ENCODE data around the gene PDCD1. TPM values are rescaled to one million over a fixed set of nuclear protein-coding genes. Genes with fewer than 3 reads are reported as not detected.

Gene PDCD1
- total and polyA plus RNA-seq, 2 donors from 2014 or later = 0.49 to 1.6 TPM

DNA sequence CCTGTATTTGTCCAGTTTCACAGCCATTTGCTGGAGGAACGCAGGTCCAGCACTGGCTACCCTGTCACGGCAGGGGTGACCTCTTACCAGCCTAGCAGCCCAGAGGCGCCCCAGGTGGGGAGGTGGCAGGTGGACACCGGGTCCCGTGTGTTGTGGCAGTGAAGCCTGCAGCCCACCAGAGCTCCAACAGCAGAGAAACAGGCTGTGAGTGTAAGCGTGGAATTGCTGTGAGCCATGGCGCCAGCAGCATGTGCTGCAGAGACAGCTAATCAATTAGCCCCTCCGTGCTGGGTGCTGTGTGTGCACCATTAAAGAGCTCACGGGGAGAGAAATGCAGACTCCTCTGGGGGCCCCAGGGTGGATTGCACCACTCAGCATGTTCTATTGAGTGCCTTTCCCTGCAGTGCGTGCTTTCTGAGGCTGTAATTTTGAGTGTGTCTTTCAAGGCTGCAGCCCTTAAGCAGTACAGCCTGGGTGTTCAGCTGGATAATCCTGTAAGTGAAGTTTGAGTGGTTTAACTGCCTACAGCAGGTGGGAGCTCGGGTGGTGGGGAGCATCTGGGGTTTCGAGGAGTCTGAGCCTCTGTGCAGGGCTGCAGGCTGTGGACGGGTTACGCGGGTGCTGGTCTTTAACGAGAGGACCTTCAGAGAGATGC is 26.7 kb upstream of the PDCD1 start:
- TF ChIP-seq, protein P1, sequence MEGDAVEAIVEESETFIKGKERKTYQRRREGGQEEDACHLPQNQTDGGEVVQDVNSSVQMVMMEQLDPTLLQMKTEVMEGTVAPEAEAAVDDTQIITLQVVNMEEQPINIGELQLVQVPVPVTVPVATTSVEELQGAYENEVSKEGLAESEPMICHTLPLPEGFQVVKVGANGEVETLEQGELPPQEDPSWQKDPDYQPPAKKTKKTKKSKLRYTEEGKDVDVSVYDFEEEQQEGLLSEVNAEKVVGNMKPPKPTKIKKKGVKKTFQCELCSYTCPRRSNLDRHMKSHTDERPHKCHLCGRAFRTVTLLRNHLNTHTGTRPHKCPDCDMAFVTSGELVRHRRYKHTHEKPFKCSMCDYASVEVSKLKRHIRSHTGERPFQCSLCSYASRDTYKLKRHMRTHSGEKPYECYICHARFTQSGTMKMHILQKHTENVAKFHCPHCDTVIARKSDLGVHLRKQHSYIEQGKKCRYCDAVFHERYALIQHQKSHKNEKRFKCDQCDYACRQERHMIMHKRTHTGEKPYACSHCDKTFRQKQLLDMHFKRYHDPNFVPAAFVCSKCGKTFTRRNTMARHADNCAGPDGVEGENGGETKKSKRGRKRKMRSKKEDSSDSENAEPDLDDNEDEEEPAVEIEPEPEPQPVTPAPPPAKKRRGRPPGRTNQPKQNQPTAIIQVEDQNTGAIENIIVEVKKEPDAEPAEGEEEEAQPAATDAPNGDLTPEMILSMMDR (IDR thresholded peaks at IDR 0.05; ENCODE audit: borderline replicate concordance, extremely low read depth, insufficient read depth) = no peak
- H3K4me1 ChIP-seq (ENCODE audit: control insufficient read depth in 2 of 3, insufficient read depth in 2 of 3, low read depth in 1 of 3, low read length in 3 of 3) = peaks cover 0 to 13% (median 4%) of the 10 kb centered on the region in 3 donors
- no peak overlapping the region for H3K4me3 ChIP-seq (ENCODE audit: low read length in 3 of 3)
- no peaks in the 10 kb centered on the region for H3K36me3 ChIP-seq (ENCODE audit: control insufficient read depth in 2 of 3, insufficient read depth in 3 of 3, low read length in 3 of 3)
- H3K9me3 ChIP-seq (ENCODE audit: control insufficient read depth in 2 of 3, insufficient read depth in 1 of 3, low read length in 3 of 3) = no peaks in the 10 kb centered on the region
- no peak overlapping the region for H3K27ac ChIP-seq (ENCODE audit: low read depth in 2 of 2, low read length in 2 of 2)
- no peak overlapping the region for H3K9ac ChIP-seq (ENCODE audit: low read length in 3 of 3)
- intact Hi-C loops (cut with DNase I) = no loop called here
- no peak for FAIRE-seq
- DNase-seq = peak in 1 of 5 donors; percentile 62
- no peaks in the 10 kb centered on the region for H3K27me3 ChIP-seq (ENCODE audit: control insufficient read depth, insufficient read depth, low read length)

DNA sequence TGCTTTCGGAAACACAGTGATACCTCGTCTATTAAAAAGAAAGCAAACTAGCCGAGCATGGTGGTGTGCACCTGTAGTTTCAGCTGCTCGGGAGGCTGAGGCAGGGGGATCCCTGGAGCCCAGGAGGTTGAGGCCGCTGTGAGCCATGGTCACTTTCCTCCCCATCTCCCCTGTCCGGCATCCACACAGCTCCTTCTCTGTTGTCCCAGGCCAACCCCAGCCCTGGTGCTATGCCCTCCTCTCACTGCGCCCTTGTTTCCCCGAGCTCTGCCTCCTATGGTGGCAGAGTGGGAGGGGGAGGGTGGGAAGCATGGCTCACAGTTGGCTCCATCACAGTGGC is 26.2 kb upstream of the PDCD1 start:
- Histone ChIP-seq H3K9ac (ENCODE audit: low read length in 3 of 3) (no peak overlapping the region), H3K27me3 (ENCODE audit: control insufficient read depth, insufficient read depth, low read length) (no peaks in the 10 kb centered on the region), H3K36me3 (ENCODE audit: control insufficient read depth in 2 of 3, insufficient read depth in 3 of 3, low read length in 3 of 3) (no peaks in the 10 kb centered on the region), H3K4me3 (ENCODE audit: low read length in 3 of 3) (no peak overlapping the region), H3K4me1 (ENCODE audit: control insufficient read depth in 2 of 3, insufficient read depth in 2 of 3, low read depth in 1 of 3, low read length in 3 of 3) (peaks cover 0 to 13% (median 4%) of the 10 kb centered on the region in 3 donors), H3K9me3 (ENCODE audit: control insufficient read depth in 2 of 3, insufficient read depth in 1 of 3, low read length in 3 of 3) (no peaks in the 10 kb centered on the region), H3K27ac (ENCODE audit: low read depth in 2 of 2, low read length in 2 of 2) (no peak overlapping the region)
- DNase-seq (peak in 1 of 5 donors; percentile 49), FAIRE-seq (no peak)
- intact Hi-C loops (cut with DNase I) = no loop called here
- TF ChIP-seq, protein P1 (IDR thresholded peaks at IDR 0.05; ENCODE audit: borderline replicate concordance, extremely low read depth, insufficient read depth) = no peak

DNA sequence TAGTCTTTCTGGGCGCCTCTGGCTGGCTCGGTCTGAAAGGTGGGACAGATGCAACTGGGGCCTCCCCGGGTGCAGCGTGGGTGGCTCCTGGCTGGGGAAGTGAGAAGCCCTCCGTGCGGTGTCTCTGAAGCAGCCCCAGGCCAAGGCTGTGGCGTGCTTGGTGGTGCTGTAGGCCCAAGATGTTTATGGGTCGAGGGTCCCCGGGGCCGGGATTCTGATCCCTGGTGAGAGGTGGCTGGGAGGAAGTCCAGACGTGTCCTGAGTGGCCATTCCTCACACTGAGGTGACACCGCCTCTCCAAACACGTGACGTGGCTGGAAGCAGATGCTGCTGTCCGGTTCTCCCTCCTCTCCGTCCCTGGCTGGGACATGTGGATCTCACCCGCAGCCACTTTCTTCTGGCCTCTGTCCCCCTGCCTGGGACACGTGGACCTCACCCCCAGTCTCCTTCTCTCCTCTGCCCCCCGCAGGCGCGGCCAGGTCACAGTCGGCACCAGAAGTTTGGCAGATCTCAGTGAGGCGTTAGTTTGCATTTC is 23.5 kb upstream of the PDCD1 start:
- TF ChIP-seq, protein P1 (IDR thresholded peaks at IDR 0.05; ENCODE audit: borderline replicate concordance, extremely low read depth, insufficient read depth) = no peak
- H3K4me1 ChIP-seq (ENCODE audit: control insufficient read depth in 2 of 3, insufficient read depth in 2 of 3, low read depth in 1 of 3, low read length in 3 of 3) = peaks cover 0 to 13% (median 4%) of the 10 kb centered on the region in 3 donors
- DNase-seq (peak in 2 of 5 donors; percentile 59 to 90), FAIRE-seq (no peak)
- no peak overlapping the region for H3K27ac ChIP-seq (ENCODE audit: low read depth in 2 of 2, low read length in 2 of 2)
- H3K27me3 ChIP-seq (ENCODE audit: control insufficient read depth, insufficient read depth, low read length) = no peaks in the 10 kb centered on the region
- no peaks in the 10 kb centered on the region for H3K9me3 ChIP-seq (ENCODE audit: control insufficient read depth in 2 of 3, insufficient read depth in 1 of 3, low read length in 3 of 3)
- intact Hi-C loops (cut with DNase I) = no loop called here
- no peaks in the 10 kb centered on the region for H3K36me3 ChIP-seq (ENCODE audit: control insufficient read depth in 2 of 3, insufficient read depth in 3 of 3, low read length in 3 of 3)
- no peak overlapping the region for H3K9ac ChIP-seq (ENCODE audit: low read length in 3 of 3)
- H3K4me3 ChIP-seq (ENCODE audit: low read length in 3 of 3) = peak overlapping the region in 2 of 3 donors; percentile 11 to 56

Measured in kidney (tissue), 14 donors.